ENCODE results near the gene GATA2.

The GATA2 gene

GRCh38 chr3:128501431-128501830 lies 8.4 kb upstream of the GATA2 start:
- DNase-seq = no peak

GRCh38 chr3:128500556-128500955 lies 7.6 kb upstream of the GATA2 start:
- DNase-seq = no peak

GRCh38 chr3:128499724-128500275 lies 6.8 kb upstream of the GATA2 start:
- DNase-seq = no peak

GRCh38 chr3:128498901-128499530 lies 6.0 kb upstream of the GATA2 start:
- DNase-seq = no peak

- DNase-seq = no peak
These were observed 5.2 kb upstream of the GATA2 start for GRCh38 chr3:128498127-128498626.

- DNase-seq = peak in 1 of 2 experiments; percentile 52
These were observed 4.5 kb upstream of the GATA2 start for GRCh38 chr3:128497305-128498126.

GRCh38 chr3:128496602-128497304 lies 3.8 kb upstream of the GATA2 start:
- DNase-seq = no peak

GRCh38 chr3:128496019-128496601 lies 3.1 kb upstream of the GATA2 start:
- no peak for DNase-seq

- DNase-seq = no peak
These were observed 2.5 kb upstream of the GATA2 start for GRCh38 chr3:128495435-128495970.

GRCh38 chr3:128494367-128494650 lies 1.3 kb upstream of the GATA2 start:
- DNase-seq = no peak

GRCh38 chr3:128493570-128494366 lies 767 bp upstream of the GATA2 start:
- DNase-seq = no peak

- DNase-seq = no peak
These were observed 895 bp downstream of the GATA2 start for GRCh38 chr3:128491941-128492670.

GRCh38 chr3:128491691-128491940 lies 1.4 kb downstream of the GATA2 start:
- DNase-seq = no peak

- DNase-seq = no peak
These were observed 1.9 kb downstream of the GATA2 start for GRCh38 chr3:128490915-128491690.

- no peak for DNase-seq
These were observed 2.4 kb downstream of the GATA2 start for GRCh38 chr3:128490650-128490914.

GRCh38 chr3:128489927-128490649 lies 2.9 kb downstream of the GATA2 start:
- peak in 1 of 2 experiments; percentile 42 for DNase-seq

- DNase-seq = no peak
These were observed 3.4 kb downstream of the GATA2 start for GRCh38 chr3:128489674-128489926.

- peak in 1 of 2 experiments; percentile 41 for DNase-seq
These were observed 3.9 kb downstream of the GATA2 start for GRCh38 chr3:128488991-128489673.

GRCh38 chr3:128488636-128488990 lies 4.4 kb downstream of the GATA2 start:
- no peak for DNase-seq
